Stimulated activated naive B cell treated with anti-CD40 and anti-IgM and Interleukin-4, amounts not matched to agents 10 μg/mL and 1 μg/mL and 100 μg/mL, for 72 hours (primary cell): Measurements from ENCODE around the gene VAC14.

Experiments
- ATAC-seq, 2 donors: fragments of 150-1000 bp; cut with Tn5 transposase; replicated peaks; 2 replicates each; pipeline ENCODE4 v1.10.0; 2021; ENCODE audit warnings: moderate library complexity in 1 of 2
- DNase-seq: peaks from one replicate; pipeline ENCODE4 v3.0.0; 2021
- H3K27ac Mint-ChIP-seq: one replicate; pipeline ENCODE4 v1.8.0; 2022; ENCODE audit warnings: mild to moderate bottlenecking, mixed read lengths
- H3K27me3 Mint-ChIP-seq, 2 donors: one replicate each; pipeline ENCODE4 v1.8.0; 2022; ENCODE audit warnings: mixed read lengths in 2 of 2
- H3K36me3 Mint-ChIP-seq, 2 donors: one replicate each; pipeline ENCODE4 v1.8.0; 2022; ENCODE audit warnings: mixed read lengths in 2 of 2, mild to moderate bottlenecking in 1 of 2
- H3K4me1 Mint-ChIP-seq, 2 donors: one replicate each; pipeline ENCODE4 v1.8.0; 2022; ENCODE audit warnings: mixed read lengths in 2 of 2, mild to moderate bottlenecking in 1 of 2
- H3K4me3 Mint-ChIP-seq, 2 donors: one replicate each; pipeline ENCODE4 v1.8.0; 2022; ENCODE audit warnings: mild to moderate bottlenecking in 2 of 2, mixed read lengths in 2 of 2, moderate library complexity in 1 of 2
- H3K9me3 Mint-ChIP-seq, 2 donors: one replicate each; pipeline ENCODE4 v1.8.0; 2022; ENCODE audit warnings: mixed read lengths in 2 of 2, mild to moderate bottlenecking in 1 of 2

The VAC14 gene

DNA sequence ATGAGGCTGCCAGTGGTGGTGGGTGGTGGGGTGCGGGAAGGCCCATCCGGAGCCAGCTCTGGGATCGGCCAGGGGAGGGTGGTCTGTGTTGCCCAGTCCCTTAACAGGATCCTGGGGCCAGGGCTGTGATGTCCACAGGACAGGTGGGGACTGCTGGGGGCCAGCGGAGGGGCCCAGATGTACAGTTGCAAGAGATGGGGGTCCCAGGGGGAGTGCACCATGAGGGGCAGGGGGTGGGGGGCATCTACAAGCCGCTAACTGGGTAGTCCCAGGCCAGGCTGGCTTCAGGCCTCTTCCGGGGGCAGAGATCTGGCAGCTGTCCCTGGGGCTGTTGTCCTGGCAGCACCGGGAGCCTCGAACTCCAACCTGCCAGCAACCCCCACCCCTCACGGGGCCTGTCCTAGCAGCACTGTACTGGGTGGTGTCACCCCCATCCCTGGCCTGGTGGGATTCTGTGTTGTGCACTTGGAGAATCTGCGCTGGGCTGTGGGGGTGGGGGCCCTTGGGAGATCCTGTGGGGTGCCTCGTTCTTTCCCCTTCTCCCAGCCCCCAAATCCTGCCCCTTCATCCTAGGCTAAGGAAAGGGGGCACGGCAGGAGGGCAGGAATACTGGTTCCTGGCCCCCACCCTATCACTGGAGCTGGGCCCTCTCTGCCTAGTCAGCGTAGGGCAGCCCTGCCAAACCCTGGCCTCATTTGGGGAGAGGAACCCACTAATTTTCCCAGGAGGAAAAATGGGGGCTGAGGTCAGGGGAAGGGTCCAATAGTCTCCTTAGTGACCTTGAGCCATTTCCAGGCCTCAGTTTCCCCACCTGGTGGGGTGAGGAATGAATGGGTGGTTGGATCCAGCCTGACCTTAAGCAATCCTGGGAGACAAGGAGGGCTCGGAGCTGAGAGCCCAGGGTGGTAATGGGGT lies 116.6 kb downstream of the VAC14 start:
- no peak overlapping the region for H3K27ac Mint-ChIP-seq

DNA sequence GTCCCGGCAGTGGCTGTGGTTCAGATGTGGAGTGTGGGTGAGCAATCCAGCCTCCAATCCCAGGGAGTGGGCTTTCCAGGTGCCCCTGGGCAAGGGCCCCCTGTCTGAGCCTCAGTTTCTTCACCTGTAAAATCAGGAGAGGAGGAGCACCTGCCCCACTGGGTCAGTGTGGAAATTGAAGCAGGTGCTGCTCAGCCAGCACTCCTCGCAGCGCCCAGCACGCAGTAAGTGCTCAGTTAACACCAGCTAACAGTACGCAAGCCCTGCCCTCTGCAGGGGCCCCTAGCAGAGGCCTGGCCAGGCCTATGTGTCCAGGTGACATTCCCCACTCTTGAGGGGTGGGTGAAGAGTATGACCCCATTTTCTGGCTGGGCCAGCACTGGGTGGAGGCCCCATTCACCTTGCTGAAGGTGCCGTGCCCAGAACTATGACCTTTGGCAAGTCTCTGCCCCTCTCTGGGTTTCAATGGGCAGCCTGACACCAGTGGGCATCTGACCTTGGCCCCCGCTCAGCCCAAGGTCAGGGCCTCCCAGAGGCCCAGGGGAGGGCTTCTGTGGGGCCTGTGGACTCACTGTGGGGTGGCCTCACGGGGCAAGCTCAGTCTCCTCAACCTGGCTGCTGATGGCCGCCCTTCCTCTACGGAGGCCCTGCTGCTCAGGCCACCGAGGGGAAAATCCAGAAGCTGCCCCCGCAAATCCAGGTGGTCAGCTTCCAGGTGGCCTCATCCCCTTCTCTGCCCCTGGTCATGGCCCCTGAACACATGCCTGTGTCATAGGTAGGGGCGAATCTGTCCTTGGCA lies 117.6 kb downstream of the VAC14 start:
- DNase-seq, result no peak
- no peaks in the 10 kb centered on the region for H3K9me3 Mint-ChIP-seq
- no peak overlapping the region for H3K27ac Mint-ChIP-seq
- H3K4me3 Mint-ChIP-seq, result no peak overlapping the region
- H3K27me3 Mint-ChIP-seq, result peaks cover 11 to 22% of the 10 kb centered on the region in 2 donors
- H3K36me3 Mint-ChIP-seq, result peaks cover 0 to 6% of the 10 kb centered on the region in 2 donors
- H3K4me1 Mint-ChIP-seq, result peaks cover 5 to 7% of the 10 kb centered on the region in 2 donors
- no peak for ATAC-seq

More for the DNA sequence above, 116.6 kb downstream of the VAC14 start:
- DNase-seq (no peak), ATAC-seq (no peak)
- Mint-ChIP-seq H3K9me3 (no peaks in the 10 kb centered on the region), H3K4me1 (peaks cover 5 to 7% of the 10 kb centered on the region in 2 donors), H3K36me3 (peaks cover 0 to 14% of the 10 kb centered on the region in 2 donors), H3K4me3 (peak overlapping the region in 1 of 2 donors; percentile 61), H3K27me3 (peaks cover 11 to 22% of the 10 kb centered on the region in 2 donors)

DNA sequence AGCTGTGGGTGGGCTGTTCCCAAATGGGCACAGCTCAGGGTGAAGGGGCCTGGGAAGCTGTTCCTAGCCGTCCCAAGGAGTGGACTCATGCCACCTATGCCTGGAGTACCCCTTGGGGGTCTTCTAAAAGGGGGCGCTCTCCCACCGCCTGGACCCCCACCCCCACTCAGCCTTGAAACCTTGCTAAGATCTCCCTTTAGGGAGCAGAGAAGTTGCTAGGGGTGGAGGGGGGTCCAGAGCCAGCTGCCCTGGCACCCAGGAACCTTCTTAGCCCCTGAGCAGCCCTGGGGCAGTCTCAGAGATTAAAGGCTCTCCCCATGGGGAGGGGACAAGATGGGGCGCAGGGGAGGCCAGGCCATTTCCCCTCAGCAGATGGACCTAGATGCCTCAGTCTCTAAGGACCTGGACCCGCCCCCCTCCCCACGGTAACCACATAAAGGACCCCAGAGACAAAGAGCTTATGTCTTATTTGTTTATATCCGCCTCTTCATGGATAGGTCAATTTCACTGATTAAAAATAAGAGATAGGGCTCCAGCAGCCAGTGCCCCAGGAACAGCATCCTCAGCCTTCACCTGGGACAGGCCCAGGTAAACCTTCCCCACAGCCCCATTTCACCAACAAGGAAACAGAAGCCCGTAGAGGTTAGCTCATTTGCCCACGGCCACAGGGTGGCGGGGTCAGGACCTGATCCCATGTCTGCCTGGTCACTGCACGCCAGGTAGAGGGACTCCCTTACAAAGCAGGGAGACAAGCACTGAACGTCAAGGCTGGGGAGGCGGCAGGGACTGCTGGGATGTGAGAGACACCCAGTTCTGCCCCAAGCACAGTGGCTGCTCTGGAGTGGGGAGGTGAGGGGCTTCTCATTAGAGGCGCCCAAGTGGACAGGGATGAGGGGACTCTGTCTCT lies 118.5 kb downstream of the VAC14 start:
- Mint-ChIP-seq H3K4me3 (peak overlapping the region in 1 of 2 donors; percentile 26), H3K9me3 (no peaks in the 10 kb centered on the region), H3K27me3 (peaks cover 11 to 22% of the 10 kb centered on the region in 2 donors), H3K27ac (no peak overlapping the region), H3K36me3 (peaks cover 0 to 4% of the 10 kb centered on the region in 2 donors), H3K4me1 (peaks cover 5 to 7% of the 10 kb centered on the region in 2 donors)
- DNase-seq, result no peak
- ATAC-seq, result no peak

DNA sequence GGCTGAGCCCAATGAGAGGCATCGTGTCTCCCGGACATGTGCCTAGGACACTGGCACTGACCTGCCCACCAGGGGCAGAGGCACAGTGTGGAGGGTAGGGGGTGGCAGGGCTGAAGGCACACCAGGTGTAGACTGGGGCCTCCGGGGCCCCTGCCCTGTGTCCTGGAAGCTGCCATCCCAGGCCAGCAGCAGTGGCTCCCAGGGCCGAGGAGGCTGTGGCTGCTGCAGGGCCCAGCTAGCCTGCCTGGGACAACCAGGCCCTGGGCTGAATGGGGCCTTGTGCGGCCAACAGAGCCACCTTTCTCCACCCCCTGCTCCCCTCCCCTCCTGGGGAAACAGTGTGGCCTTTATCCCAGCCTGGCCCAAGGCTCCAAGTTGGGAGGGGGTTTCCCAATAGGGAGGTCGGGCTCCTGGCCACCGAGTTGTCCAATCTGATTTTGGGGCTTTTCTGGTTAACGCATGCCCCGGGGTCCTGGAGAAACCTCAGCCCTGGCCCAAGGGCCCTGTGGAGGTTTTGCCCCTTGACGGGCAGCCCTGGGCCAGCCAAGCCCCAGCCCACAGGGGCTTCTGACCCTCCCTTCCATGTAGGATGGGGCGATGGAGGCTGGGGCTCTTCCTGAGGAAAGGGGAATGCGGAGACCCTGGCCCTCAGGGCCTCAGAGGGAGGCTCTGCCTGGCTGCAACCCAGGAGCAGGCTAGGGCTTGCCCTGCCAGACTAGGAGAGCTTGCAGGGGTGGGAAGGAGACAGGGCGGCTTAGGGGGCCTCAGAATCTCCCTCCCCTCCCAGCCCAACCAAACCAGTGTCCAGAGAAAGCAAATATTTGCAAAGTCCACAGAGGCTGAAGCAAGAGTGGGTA lies 119.3 kb downstream of the VAC14 start:
- ATAC-seq (no peak), DNase-seq (no peak)
- peaks cover 10 to 20% of the 10 kb centered on the region in 2 donors for H3K27me3 Mint-ChIP-seq
- no peak overlapping the region for H3K27ac Mint-ChIP-seq
- H3K4me1 Mint-ChIP-seq, result peaks cover 2 to 7% of the 10 kb centered on the region in 2 donors
- no peaks in the 10 kb centered on the region for H3K36me3 Mint-ChIP-seq
- H3K9me3 Mint-ChIP-seq, result no peaks in the 10 kb centered on the region
- H3K4me3 Mint-ChIP-seq, result no peak overlapping the region

DNA sequence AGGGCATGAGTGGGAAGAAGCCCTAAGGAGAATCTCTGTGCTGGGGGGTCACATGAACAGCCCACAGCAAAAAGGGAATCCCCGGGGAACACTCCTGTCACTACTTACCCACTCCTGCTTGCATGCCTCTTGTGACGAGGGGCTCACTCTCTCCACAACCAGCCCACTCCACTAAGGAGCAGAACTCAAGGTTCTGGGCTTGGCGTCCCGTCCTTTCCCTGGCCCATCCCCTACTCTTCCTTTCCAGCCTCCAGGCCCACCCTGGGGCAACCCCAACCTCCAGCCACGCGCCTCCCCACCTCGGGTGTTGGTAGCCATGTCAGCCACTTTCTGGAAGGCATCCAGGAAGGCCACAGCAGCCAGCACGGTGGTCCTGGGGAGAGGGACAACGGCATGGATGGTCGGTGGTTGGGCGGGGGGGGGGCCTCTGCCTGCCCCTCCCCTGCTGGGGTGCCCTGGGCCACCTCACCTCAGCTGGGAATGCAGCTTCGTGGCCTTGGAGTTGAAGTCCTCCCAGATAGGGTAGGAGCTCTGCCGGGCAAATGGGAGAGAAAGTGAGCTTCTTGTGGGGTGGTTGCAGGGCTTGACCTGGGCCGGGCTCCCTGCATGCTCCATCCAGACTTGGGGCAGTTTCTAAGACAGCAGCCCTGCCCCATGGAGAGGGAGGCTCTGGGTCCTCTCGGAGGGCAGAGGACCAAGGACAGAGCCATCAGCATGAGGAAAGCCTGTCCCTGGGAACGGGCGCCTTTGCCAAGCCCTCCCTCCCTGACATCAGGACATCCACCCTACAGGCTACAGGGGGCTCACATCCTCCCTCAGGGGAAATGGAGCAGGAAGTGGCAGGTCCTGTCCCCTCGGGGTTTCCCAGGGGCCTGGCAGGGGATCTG lies 120.2 kb downstream of the VAC14 start:
- no peaks in the 10 kb centered on the region for H3K9me3 Mint-ChIP-seq
- H3K36me3 Mint-ChIP-seq, result no peaks in the 10 kb centered on the region
- ATAC-seq, result no peak
- DNase-seq, result no peak
- H3K27ac Mint-ChIP-seq, result no peak overlapping the region
- H3K4me3 Mint-ChIP-seq, result no peak overlapping the region
- peaks cover 0 to 7% of the 10 kb centered on the region in 2 donors for H3K4me1 Mint-ChIP-seq
- H3K27me3 Mint-ChIP-seq, result peaks cover 6 to 16% of the 10 kb centered on the region in 2 donors

DNA sequence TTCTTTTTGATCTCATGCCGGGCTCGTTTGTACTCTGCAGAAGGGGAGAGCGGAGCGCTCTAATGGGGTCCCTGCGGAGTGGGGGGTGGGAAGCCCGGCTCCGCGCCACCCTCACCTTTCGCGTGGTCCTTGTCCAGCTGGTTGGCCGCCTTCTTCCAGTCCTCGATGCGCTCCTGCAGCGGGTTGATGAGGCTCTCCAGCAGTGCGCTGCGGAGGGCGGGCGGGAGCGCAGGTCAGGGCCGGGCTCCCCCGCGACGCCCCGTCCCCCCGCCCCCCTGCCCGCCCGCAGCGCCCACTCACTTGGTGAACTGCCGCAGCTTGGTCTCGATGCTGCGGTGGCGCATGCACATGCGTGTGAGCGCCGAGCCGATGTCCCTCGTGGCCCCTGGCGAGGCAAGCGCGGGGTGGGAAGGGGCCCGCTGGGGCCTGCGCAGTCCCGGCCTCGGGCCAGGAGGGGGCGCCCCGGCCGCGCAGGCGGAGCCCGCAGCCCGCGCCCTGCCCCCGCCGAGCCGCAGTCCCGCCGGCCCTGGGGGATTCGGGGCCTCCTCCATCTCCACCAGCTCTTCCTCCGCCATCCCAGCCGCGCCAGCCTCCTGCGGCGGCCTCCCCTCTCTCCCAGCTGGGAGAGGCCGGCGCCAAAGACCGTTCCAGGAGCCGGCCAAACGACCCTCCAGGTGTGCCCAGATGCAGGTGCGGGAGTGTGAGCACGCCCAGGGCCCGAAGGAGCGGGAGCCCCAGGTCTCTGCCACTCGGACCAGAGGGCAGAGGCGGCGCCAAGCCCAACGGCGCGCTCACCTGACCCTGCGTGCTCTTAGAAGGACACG lies 121.1 kb downstream of the VAC14 start:
- no peak for ATAC-seq
- no peak overlapping the region for H3K27ac Mint-ChIP-seq
- no peak overlapping the region for H3K4me3 Mint-ChIP-seq
- peaks cover 6 to 11% of the 10 kb centered on the region in 2 donors for H3K27me3 Mint-ChIP-seq
- peaks cover 0 to 2% of the 10 kb centered on the region in 2 donors for H3K4me1 Mint-ChIP-seq
- no peak for DNase-seq
- H3K9me3 Mint-ChIP-seq, result no peaks in the 10 kb centered on the region
- no peaks in the 10 kb centered on the region for H3K36me3 Mint-ChIP-seq

DNA sequence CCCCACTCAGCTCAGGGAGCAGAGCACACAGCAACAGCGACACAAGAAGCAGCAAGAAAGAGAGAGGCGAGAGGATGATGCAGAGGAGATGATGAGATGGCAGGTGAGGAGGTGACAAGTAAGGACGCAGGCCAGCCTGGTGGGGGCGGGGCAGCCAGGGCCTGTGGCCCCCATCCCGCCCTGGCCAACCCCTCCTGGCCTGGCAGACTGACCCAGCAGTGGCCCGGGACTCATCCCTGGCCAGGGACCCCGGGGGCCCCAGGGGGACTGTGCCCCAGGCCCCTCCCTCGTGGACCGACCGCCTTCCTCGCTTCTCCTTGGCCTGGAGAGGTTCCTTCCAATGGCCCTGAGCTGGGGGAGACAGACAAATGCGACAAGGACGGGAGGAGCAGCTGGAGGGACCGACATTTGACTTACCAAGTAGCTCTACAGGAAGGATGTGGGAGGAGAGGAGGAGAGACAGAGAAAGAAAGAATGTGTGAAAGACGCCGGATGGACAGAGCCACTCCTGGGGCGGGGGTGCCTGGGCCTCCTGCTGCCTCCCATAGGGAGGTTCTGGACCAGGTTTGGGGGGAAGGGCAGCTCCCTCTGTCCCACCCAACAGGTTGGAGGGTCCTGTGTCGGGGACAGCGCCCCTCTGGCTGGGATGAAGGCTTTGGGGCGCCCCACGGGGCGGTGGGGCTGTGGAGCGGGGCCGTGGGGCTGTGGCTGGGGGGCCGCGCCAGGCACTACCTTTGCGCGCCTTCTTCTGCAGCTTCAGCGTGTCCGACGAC lies 121.9 kb downstream of the VAC14 start:
- H3K27me3 Mint-ChIP-seq, result peaks cover 3 to 5% of the 10 kb centered on the region in 2 donors
- no peaks in the 10 kb centered on the region for H3K9me3 Mint-ChIP-seq
- H3K36me3 Mint-ChIP-seq, result no peaks in the 10 kb centered on the region
- DNase-seq (no peak), ATAC-seq (no peak)
- no peaks in the 10 kb centered on the region for H3K4me1 Mint-ChIP-seq
- no peak overlapping the region for H3K4me3 Mint-ChIP-seq
- no peak overlapping the region for H3K27ac Mint-ChIP-seq

DNA sequence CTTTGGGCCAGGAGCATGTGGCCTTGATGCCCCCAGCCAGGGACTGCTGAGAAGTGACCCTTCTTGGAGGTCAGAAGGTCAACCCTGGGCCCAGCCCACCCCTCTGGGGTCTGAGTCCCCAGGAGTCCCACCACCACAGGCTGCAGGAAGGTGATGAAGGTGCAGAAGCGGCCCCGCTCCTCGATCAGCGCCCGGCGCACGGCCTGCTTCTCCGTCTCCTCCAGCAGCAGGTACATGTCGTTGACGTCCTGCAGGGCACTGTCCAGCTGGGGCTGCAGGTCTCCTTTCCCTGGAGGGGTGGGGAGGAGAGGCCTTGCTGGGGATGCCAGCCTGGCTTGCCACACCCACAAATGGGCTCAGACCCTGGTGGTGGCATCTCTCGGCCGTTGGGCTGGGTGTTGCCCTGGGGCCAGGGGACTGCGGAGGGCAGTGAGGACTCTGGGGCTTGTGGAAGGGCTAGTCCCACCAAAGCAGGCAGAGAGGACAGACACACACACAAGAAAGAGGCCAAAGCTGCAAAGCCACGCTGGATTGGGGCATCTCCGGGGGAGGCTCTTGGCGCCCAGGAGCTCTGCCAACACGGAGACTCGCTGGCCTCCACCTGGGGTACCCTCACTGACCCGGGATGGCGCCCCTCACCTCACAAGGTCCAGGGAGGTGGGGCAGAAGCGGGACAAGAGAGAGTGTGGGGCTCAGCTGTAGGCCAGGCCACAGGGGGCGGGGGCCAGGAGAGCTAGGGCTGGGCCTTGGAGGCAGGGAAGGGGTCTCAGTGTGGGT lies 122.6 kb downstream of the VAC14 start:
- Mint-ChIP-seq H3K4me3 (no peak overlapping the region), H3K27ac (no peak overlapping the region), H3K27me3 (no peaks in the 10 kb centered on the region), H3K36me3 (no peaks in the 10 kb centered on the region), H3K4me1 (no peaks in the 10 kb centered on the region), H3K9me3 (no peaks in the 10 kb centered on the region)
- DNase-seq (no peak), ATAC-seq (no peak)

DNA sequence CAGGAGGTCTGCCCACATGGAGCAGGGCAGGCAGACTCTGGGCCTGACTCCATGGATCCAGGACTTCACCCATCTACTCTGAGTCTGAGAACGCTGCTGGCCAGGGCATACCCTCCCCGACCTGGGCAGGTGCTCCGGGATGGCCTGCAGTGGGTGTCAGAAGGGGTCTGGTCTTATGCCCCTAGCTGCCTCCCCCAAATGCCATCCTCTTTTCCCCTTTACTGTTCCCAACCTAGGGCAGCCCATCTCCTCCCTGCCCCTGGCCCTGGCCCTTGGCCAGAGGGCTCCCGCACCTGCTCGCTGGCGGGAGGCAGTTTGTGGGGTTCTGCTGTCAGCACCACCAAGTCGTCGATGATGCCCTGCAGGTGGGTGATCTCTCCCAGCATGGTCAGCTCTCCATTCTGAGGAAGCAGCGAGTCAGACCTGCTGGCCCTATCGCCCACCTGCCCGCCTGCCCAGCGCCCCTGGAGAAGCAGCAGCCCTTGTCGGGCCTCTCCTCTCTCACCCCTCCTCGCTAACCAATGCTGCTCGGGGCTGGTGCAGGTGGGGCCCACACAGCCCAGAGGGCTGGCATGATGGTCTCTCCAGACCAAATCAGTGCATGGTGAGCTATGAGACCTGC lies 123.3 kb downstream of the VAC14 start:
- Mint-ChIP-seq H3K27ac (no peak overlapping the region), H3K27me3 (no peaks in the 10 kb centered on the region), H3K4me3 (no peak overlapping the region), H3K9me3 (no peaks in the 10 kb centered on the region), H3K36me3 (no peaks in the 10 kb centered on the region), H3K4me1 (no peaks in the 10 kb centered on the region)
- DNase-seq (no peak), ATAC-seq (no peak)

DNA sequence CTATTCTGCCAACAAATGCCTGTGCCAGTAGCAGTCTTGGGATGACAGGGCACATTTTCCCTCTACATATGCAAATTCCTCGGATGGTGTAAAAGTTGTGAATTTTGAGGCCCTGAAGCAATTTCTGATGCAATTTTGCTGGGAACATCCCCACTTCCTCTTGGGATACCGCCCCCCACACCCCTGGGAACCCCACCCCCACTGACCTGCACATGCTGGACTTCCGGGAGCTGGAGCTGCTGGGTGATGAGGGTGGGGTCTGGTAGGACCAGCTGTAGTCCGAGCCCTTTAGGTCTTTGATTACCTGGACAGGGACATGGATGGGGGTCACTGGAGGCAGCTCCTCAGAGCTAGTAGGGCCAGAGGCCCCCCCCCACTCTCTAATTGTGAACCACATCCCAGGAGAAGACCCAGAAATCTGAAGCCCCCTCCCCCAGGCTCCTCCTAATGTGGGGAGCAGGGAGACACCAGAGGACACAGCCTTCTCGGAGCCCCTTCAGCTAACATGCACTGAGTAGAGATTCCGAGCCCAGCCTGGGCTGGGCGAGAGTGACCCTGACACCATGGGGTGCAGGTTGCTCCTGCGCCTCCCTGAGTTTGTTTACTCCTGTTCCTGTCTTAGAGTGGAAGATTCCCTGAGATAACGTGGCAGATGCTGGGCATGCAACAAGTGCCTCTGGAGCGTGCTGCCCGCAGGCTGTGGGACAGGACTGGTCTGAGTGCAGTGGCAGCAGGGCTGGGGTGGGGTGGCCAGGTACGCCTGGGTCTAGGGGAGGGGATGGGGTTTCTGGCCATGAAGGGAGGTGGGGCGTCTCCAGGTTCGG lies 124.1 kb downstream of the VAC14 start:
- Mint-ChIP-seq H3K27me3 (no peaks in the 10 kb centered on the region), H3K27ac (no peak overlapping the region), H3K9me3 (no peaks in the 10 kb centered on the region), H3K36me3 (no peaks in the 10 kb centered on the region), H3K4me3 (no peak overlapping the region), H3K4me1 (no peaks in the 10 kb centered on the region)
- DNase-seq (no peak), ATAC-seq (no peak)
